Muscle of arm (tissue), 12 donors: ENCODE results near the gene MSANTD4. TPM values are rescaled to one million over a fixed set of nuclear protein-coding genes. Genes with fewer than 3 reads are reported as not detected.
"Not testable (repeated sequence)": the region's sequence is repeated elsewhere in the genome, so short reads cannot be mapped to it uniquely, and the experiment has no call there.

Experiments
- DNase-seq: peaks from one replicate; pipeline ENCODE4 v3.0.0-alpha.2; 2013
- polyA plus RNA-seq, 12 donors: library from polyadenylated mRNA; unstranded; fragments of 120-200 nt; gene quantifications; one replicate each; pipeline ENCODE4 v1.2.1, GENCODE V29; 2013; ENCODE audit not compliant: insufficient read length in 12 of 12

MSANTD4 gene
- polyA plus RNA-seq, 12 donors = 15.0 to 33.8 (median 18.8) TPM; not detected in 1

DNA sequence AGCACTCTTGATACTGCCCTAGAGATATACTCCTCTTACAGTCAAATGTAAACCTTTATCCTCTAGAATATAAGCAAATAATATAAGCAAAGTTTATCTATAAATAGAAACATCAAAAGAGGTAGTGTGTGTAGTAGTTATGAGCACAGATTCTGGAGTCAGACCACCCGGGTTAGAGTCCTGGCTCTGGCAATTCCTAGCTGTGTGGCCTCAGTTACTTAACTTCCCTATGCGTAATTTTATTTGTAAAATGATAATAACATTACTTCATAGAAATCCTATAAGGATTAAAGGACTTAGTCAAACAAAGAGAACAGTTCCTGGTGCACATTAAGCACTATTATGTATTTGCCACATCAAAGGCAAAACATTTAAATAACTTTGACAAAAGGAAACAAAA is 7.0 kb downstream of the MSANTD4 start:
- no peak for DNase-seq

GRCh38 chr11:106014620-106015019 is 7.4 kb downstream of the MSANTD4 start:
- DNase-seq = no peak

DNA sequence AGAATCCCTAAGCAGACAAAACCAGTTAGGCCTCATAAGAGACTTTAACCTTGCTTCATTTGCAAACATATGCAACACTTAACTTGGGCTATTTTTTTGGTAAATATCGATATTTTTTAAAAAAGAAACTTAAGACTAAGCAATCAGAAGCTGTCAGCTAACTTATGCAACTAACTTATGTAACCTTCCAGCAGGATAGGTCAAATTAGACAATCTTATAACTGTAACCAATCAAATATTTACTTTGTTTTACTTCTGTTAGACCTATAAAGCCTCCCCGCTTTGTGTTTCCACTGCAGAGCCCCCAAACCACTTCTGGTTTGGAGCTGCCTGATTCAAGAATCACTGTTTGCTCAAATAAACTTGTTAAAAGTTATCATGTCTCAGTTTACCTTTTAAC is 8.0 kb downstream of the MSANTD4 start:
- no peak for DNase-seq

- no peak for DNase-seq
Measured at GRCh38 chr11:106012744-106013143, 9.3 kb downstream of the MSANTD4 start.

GRCh38 chr11:106011481-106011880 is 10.6 kb downstream of the MSANTD4 start:
- DNase-seq = no peak

- DNase-seq = not testable (repeated sequence)
Measured at GRCh38 chr11:106003094-106003493, 18.9 kb downstream of the MSANTD4 start.

DNA sequence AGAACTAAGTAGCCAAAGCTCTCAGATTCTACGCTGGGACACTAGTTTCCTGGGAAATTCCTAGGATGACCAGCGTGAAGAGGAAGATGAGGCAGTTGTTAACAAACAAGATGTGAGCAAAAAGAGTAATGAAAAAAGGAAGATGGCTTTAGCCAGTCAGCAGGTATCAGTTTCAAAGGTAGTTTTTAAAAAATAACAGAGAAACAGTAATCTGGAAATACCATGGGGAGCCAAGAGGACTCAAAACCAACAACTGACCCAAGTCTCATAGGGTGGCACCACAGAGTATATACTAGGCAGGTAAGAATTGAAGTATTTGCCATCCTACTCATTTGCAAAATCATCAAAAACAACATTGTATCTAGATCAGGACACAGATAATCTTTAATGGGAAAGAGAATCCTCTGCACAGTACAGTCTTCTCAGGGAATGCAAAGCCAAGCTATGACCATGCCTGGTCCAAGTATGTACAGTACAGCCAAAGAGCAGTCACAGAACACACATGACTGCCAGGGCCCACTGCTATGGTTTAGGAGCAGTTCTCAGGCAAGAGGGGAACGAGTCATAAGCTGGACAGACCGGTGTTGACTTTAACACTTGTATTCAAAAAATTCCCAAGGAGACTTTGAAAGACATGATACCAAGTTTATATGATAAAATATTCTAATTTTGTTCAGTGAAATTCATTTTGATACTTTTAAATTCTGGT is 20.6 kb downstream of the MSANTD4 start:
- DNase-seq = no peak

DNA sequence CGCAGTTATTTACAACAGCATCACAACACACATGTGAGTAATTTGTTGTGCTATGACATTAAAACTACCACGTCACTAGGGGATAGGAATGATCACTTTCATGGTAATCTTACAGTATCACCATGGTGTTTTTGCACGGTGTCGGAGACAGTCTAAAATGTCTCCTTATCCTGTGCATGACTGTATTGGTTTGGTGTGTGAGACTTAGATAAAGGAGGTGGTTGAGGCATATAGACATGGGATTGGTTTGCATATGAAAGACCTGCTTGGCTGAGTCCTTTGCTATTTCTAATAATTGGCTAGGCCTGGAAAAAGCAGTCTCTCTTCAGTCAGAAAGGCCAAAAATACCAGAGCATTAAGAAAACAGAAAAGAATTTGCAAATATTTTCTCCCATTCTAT is 30.2 kb downstream of the MSANTD4 start:
- no peak for DNase-seq

- no peak for DNase-seq
Measured at GRCh38 chr11:105989124-105989523, 32.9 kb downstream of the MSANTD4 start.

GRCh38 chr11:105988197-105988596 is 33.8 kb downstream of the MSANTD4 start:
- DNase-seq = no peak

- no peak for DNase-seq
Measured at GRCh38 chr11:105986554-105986953, 35.5 kb downstream of the MSANTD4 start.

- no peak for DNase-seq
Measured at GRCh38 chr11:105979997-105980703, 41.9 kb downstream of the MSANTD4 start.

DNA sequence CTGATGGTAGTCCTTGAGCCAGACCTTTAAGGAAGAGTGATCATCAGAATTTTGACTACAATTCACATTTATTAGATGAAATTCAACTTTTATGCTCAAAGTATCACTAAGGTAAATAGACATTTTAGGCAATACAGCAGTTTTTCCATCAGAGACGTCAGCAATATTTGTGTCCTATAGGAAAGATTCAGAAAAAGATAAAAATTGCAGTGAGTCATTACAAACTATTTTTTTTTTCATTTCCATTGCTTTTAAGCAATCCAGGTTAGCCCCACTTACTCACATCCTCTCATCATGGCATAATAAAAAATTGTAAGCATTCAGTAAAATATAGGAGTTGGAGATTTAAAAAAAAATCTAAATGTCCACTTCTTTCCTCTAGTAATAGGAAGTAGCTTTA is 46.9 kb downstream of the MSANTD4 start:
- DNase-seq = no peak

GRCh38 chr11:105969756-105970155 is 52.3 kb downstream of the MSANTD4 start:
- DNase-seq = no peak

GRCh38 chr11:105968021-105968697 is 53.9 kb downstream of the MSANTD4 start:
- DNase-seq = no peak

- DNase-seq = no peak
Measured at GRCh38 chr11:105960252-105961245, 61.5 kb downstream of the MSANTD4 start.

Other genes with a start within 250 kb of the MSANTD4 start
- 1 to 10 TPM in 11 of 12 donors, not detected in 1; 2.8 to 7.8 (median 5.5) TPM for gene KBTBD3, start 55.1 kb upstream of the MSANTD4 start, polyA plus RNA-seq
- 10 to 100 TPM in 11 of 12 donors, not detected in 1; 38.9 to 76.7 (median 63.9) TPM for gene AASDHPPT, start 55.4 kb upstream of the MSANTD4 start, polyA plus RNA-seq